22Rv1 (cell line): ENCODE measurements around the gene HABP2.

Experiments used
- H3K27ac ChIP-seq: fragments of 450-650 bp; 2 replicates; pipeline ENCODE4 v1.5.1; 2017
- ZFX ChIP-seq: fragments of 450-650 bp; IDR thresholded peaks from 2 replicates; pipeline ENCODE4 v1.6.1; 2017; ENCODE audit warnings: antibody characterized with exemption, borderline replicate concordance
- TF ChIP-seq, protein P1 (sequence below): fragments of 450-650 bp; IDR thresholded peaks from 2 replicates; pipeline ENCODE4 v1.5.1; 2017; ENCODE audit warnings: mild to moderate bottlenecking

The HABP2 gene

DNA sequence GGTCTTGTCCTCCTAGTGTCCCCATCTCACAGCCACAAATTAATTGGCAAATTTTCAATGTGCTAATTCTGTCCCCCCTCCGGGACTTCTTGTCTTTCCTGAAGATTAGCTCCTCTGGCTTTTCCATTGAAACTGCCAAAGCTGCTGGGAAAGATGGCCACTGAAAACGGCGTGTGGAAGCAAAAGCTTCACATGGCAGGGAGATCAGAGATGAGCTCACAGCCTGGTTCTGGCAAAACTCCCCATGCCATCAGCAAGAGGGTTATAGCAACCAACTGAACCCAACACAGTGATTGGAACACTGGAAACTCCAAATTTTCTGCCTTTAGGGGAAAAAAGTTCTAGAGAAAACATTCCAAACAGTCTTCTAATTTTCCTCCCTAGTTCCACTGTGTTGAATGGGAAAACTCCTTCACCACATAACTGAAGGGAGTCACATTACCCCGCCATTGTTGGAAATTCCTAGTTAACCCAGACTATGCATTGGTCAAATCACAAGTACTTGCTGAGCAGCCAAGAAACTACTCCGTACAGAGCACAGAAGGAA, 74.0 kb downstream of the HABP2 start:
- TF ChIP-seq, protein P1, sequence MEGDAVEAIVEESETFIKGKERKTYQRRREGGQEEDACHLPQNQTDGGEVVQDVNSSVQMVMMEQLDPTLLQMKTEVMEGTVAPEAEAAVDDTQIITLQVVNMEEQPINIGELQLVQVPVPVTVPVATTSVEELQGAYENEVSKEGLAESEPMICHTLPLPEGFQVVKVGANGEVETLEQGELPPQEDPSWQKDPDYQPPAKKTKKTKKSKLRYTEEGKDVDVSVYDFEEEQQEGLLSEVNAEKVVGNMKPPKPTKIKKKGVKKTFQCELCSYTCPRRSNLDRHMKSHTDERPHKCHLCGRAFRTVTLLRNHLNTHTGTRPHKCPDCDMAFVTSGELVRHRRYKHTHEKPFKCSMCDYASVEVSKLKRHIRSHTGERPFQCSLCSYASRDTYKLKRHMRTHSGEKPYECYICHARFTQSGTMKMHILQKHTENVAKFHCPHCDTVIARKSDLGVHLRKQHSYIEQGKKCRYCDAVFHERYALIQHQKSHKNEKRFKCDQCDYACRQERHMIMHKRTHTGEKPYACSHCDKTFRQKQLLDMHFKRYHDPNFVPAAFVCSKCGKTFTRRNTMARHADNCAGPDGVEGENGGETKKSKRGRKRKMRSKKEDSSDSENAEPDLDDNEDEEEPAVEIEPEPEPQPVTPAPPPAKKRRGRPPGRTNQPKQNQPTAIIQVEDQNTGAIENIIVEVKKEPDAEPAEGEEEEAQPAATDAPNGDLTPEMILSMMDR = no peak
- no peak for TF ChIP-seq ZFX
- no peak overlapping the region for H3K27ac ChIP-seq

DNA sequence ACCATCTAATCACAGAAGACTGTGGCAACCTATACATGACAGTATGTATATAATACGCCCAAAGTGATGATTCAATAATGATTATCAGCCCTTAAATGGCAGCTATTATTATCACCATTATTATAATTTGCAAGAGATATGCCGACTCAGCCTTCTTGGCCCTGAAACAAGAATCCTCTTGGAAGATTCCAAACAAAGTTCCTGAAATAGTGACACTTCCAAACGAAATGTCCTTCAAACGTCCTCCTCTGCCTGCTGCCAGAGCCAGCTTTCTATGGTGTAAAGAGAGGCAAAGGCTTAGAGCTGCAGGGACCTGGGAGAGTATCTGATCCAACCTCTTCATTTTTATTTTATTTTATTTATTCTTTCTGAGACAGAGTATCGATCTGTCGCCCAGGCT, 75.0 kb downstream of the HABP2 start:
- H3K27ac ChIP-seq = no peak overlapping the region
- TF ChIP-seq, protein P1 = no peak
- no peak for TF ChIP-seq ZFX

DNA sequence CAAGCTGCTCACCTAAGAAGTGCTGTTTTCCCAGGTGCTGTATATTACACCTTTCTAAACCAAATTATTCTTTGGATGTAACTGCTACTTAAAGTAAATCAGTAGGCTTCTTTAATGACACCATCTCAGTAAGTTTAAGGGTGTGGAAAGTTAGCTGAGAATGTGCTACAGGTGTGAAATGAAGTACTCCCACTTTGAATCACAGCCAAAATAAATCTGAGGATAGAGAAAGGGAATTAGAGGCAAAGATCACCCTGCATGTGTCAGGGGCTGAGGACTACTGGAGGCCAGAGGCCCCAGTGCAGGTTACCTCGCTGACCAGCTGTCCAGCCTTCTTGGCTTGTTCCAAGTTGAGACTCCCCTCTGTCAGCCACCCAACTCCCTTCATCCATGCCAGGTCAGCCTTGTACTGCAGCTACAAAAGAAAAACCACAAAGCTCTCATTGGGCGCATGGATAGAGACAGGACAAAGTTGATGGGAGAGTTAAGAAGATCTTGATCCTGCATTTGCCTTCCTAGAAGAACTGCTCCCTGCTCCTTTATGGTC, 75.8 kb downstream of the HABP2 start:
- no peak overlapping the region for H3K27ac ChIP-seq
- TF ChIP-seq ZFX = no peak
- TF ChIP-seq, protein P1 = no peak

DNA sequence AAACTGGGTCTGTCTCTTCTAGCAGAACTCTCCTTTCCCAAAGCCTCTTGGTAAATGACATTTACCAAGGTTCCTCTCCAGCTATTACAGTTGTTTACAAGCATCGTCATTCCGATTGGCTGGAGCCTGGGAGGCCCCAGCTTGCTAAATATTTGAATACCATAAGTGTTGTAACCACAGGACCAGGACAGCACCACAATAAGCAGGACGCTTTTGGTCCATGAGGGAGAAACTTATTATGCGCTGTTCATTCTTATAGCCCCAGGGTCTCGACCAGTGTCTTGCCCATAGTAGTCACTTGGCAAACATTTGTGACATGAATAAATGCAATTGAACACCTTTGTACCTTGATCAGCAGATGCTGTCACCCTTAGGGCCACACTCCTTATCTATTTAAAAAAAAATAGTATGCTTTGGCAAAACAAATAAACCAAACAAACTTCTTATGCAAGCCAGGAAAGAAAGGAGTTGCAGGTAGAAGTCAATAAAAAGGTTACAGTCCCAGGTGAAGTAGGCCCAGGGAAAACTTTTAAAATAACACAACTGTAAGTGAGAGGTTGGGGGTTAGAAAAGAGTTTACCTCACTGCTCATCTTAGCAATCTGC, 78.2 kb downstream of the HABP2 start:
- no peak overlapping the region for H3K27ac ChIP-seq
- TF ChIP-seq ZFX = no peak
- TF ChIP-seq, protein P1 = no peak

DNA sequence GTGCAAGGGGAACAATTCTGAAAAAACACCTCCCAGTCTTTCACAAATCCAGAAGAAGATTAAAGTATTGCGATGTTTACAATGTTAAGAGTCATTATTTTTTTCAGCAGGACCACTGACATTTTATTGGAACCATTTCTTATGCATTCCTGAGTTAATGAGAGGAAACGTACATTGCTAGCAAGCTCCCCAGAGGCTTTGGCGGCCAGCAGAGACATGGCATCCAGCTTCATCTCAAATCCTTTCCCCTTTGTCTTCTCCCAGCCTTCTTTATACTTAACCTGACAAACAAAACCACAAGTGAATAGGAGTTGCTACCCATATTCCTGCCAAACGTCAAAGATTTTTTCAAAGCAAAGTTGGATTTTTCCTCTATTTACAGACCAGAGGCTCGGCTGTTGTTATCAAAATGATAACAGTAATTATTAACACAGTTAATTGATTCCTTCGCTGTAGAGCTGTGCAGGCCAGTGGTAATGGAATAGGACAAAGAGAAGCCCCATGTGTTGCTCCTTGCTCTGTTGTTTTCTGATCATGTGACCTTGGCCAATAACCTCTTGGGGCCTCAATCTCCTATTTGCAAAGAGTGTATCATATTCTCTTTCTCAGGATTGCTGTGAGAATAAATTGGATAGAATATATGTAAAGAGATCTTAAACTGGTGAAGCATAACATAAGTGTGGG, 79.0 kb downstream of the HABP2 start:
- no peak overlapping the region for H3K27ac ChIP-seq
- TF ChIP-seq, protein P1 = no peak
- no peak for TF ChIP-seq ZFX
